ENCODE measurements around the gene COL15A1. TPM values are rescaled to one million over a fixed set of nuclear protein-coding genes. Genes with fewer than 3 reads are reported as not detected.
A peak's percentile ranks its signal among the peaks of the same experiment; 100 is the strongest.

The COL15A1 gene
- total RNA-seq, 1 donor from 2014 or later, result 8.0 TPM

GRCh38 chr9:98915599-98915998 is 28.1 kb upstream of the COL15A1 start:
- H3K4me3 ChIP-seq, result no peak overlapping the region
- no peaks in the 10 kb centered on the region for H3K9me3 ChIP-seq
- H3K27ac ChIP-seq, result no peak overlapping the region
- H3K36me3 ChIP-seq, result no peaks in the 10 kb centered on the region
- peaks cover 14% of the 10 kb centered on the region for H3K4me1 ChIP-seq
- no peaks in the 10 kb centered on the region for H3K27me3 ChIP-seq (ENCODE audit: low read depth)
- ATAC-seq, result no peak
- no peak for DNase-seq
- intact Hi-C loops (cut with DNase I), result no loop called here
- no peak for TF ChIP-seq CTCF (IDR thresholded peaks at IDR 0.05)

- intact Hi-C loops (cut with DNase I), result no loop called here
- Histone ChIP-seq H3K9me3 (no peaks in the 10 kb centered on the region), H3K27me3 (ENCODE audit: low read depth) (no peaks in the 10 kb centered on the region), H3K36me3 (no peaks in the 10 kb centered on the region), H3K4me1 (peaks cover 14% of the 10 kb centered on the region), H3K27ac (no peak overlapping the region), H3K4me3 (no peak overlapping the region)
- TF ChIP-seq CTCF (IDR thresholded peaks at IDR 0.05), result no peak
- peak in 1 of 2 donors; percentile 55 for ATAC-seq
- no peak for DNase-seq
Observed at GRCh38 chr9:98916660-98917059, 27.0 kb upstream of the COL15A1 start.

- Histone ChIP-seq H3K36me3 (no peaks in the 10 kb centered on the region), H3K4me3 (no peak overlapping the region), H3K27me3 (ENCODE audit: low read depth) (no peaks in the 10 kb centered on the region), H3K27ac (no peak overlapping the region), H3K9me3 (no peaks in the 10 kb centered on the region), H3K4me1 (peaks cover 14% of the 10 kb centered on the region)
- no peak for DNase-seq
- TF ChIP-seq CTCF (IDR thresholded peaks at IDR 0.05), result no peak
- ATAC-seq, result no peak
- intact Hi-C loops (cut with DNase I), result no loop called here
Observed at GRCh38 chr9:98917746-98918487, 25.8 kb upstream of the COL15A1 start.

GRCh38 chr9:98921732-98922131 is 22.0 kb upstream of the COL15A1 start:
- TF ChIP-seq CTCF (IDR thresholded peaks at IDR 0.05), result no peak
- intact Hi-C loops (cut with DNase I), result no loop called here
- DNase-seq (no peak), ATAC-seq (no peak)
- H3K4me1 ChIP-seq, result peaks cover 10% of the 10 kb centered on the region
- no peaks in the 10 kb centered on the region for H3K9me3 ChIP-seq
- no peak overlapping the region for H3K27ac ChIP-seq
- H3K36me3 ChIP-seq, result no peaks in the 10 kb centered on the region
- H3K27me3 ChIP-seq (ENCODE audit: low read depth), result no peaks in the 10 kb centered on the region
- no peak overlapping the region for H3K4me3 ChIP-seq

- DNase-seq (no peak), ATAC-seq (peak; percentile 49 to 76)
- no peak for TF ChIP-seq CTCF (IDR thresholded peaks at IDR 0.05)
- H3K4me3 ChIP-seq, result no peak overlapping the region
- H3K4me1 ChIP-seq, result peaks cover 4% of the 10 kb centered on the region
- H3K27ac ChIP-seq, result no peak overlapping the region
- H3K27me3 ChIP-seq (ENCODE audit: low read depth), result no peaks in the 10 kb centered on the region
- intact Hi-C loops (cut with DNase I), result no loop called here
- no peaks in the 10 kb centered on the region for H3K9me3 ChIP-seq
- no peaks in the 10 kb centered on the region for H3K36me3 ChIP-seq
Observed at GRCh38 chr9:98922721-98923435, 20.8 kb upstream of the COL15A1 start.

Measured in lower lobe of right lung (tissue), 2 donors.